HUES6 (cell line): ENCODE measurements around the gene TTBK2.
"Not testable (repeated sequence)": the region's sequence is repeated elsewhere in the genome, so short reads cannot be mapped to it uniquely, and the experiment has no call there.

Experiments used
- H3K27ac ChIP-seq: 2 replicates; pipeline ENCODE4 v1.7.0; 2013; ENCODE audit warnings: low read depth, mild to moderate bottlenecking, low read length, inconsistent platforms
- H3K27me3 ChIP-seq: 2 replicates; pipeline ENCODE4 v1.6.1; 2013; ENCODE audit warnings: low read length; ENCODE audit not compliant: control insufficient read depth, insufficient read depth
- H3K36me3 ChIP-seq: 2 replicates; pipeline ENCODE4 v1.6.1; 2013; ENCODE audit warnings: low read length; ENCODE audit not compliant: control insufficient read depth, insufficient read depth
- H3K4me1 ChIP-seq: 2 replicates; pipeline ENCODE4 v1.6.1; 2013; ENCODE audit warnings: low read length; ENCODE audit not compliant: control insufficient read depth, insufficient read depth
- H3K4me3 ChIP-seq: 2 replicates; pipeline ENCODE4 v1.5.1; 2013; ENCODE audit warnings: low read depth, low read length
- H3K9ac ChIP-seq: one replicate; pipeline ENCODE4 v1.6.1; 2013; ENCODE audit warnings: mild to moderate bottlenecking, low read length
- H3K9me3 ChIP-seq: 2 replicates; pipeline ENCODE4 v1.6.1; 2013; ENCODE audit warnings: low read depth, low read length; ENCODE audit not compliant: control insufficient read depth, insufficient read depth

TTBK2 gene

GRCh38 chr15:42903388-42904324 is 16.9 kb downstream of the TTBK2 start:
- H3K9ac ChIP-seq = no peak overlapping the region
- H3K27me3 ChIP-seq = no peaks in the 10 kb centered on the region
- no peak overlapping the region for H3K27ac ChIP-seq
- H3K36me3 ChIP-seq = no peaks in the 10 kb centered on the region
- no peaks in the 10 kb centered on the region for H3K4me1 ChIP-seq
- no peak overlapping the region for H3K4me3 ChIP-seq
- no peaks in the 10 kb centered on the region for H3K9me3 ChIP-seq

- H3K4me1 ChIP-seq = peaks cover 26% of the 10 kb centered on the region
- not testable (repeated sequence) for H3K4me3 ChIP-seq, H3K36me3 ChIP-seq, H3K9ac ChIP-seq, H3K27me3 ChIP-seq, H3K9me3 ChIP-seq, H3K27ac ChIP-seq
Measured at GRCh38 chr15:42893911-42894310, 26.7 kb downstream of the TTBK2 start.

- no peak overlapping the region for H3K4me3 ChIP-seq
- peaks cover 26% of the 10 kb centered on the region for H3K4me1 ChIP-seq
- no peaks in the 10 kb centered on the region for H3K27me3 ChIP-seq
- H3K9me3 ChIP-seq = peaks cover 25% of the 10 kb centered on the region
- H3K27ac ChIP-seq = peak overlapping the region; percentile 89
- no peaks in the 10 kb centered on the region; the same call in 1 of the 2 replicates for H3K36me3 ChIP-seq
- H3K9ac ChIP-seq = no peak overlapping the region
Measured at GRCh38 chr15:42891569-42891968, 29.0 kb downstream of the TTBK2 start.

GRCh38 chr15:42890161-42890913 is 30.2 kb downstream of the TTBK2 start:
- Histone ChIP-seq H3K36me3 (no peaks in the 10 kb centered on the region; the same call in 1 of the 2 replicates), H3K9me3 (peaks cover 36% of the 10 kb centered on the region), H3K4me1 (peaks cover 26% of the 10 kb centered on the region), H3K27ac (peak overlapping the region; percentile 89), H3K9ac (peak overlapping the region; percentile 71), H3K27me3 (no peaks in the 10 kb centered on the region), H3K4me3 (peak overlapping the region; percentile 47)

GRCh38 chr15:42887384-42887783 is 33.2 kb downstream of the TTBK2 start:
- Histone ChIP-seq H3K4me1 (peaks cover 26% of the 10 kb centered on the region), H3K9me3 (peaks cover 36% of the 10 kb centered on the region)
- H3K9ac ChIP-seq, H3K36me3 ChIP-seq, H3K27me3 ChIP-seq, H3K4me3 ChIP-seq, H3K27ac ChIP-seq: not testable (repeated sequence)

GRCh38 chr15:42880121-42880520 is 40.5 kb downstream of the TTBK2 start:
- Histone ChIP-seq H3K36me3 (no peaks in the 10 kb centered on the region), H3K9ac (no peak overlapping the region), H3K4me1 (no peaks in the 10 kb centered on the region), H3K27me3 (no peaks in the 10 kb centered on the region), H3K27ac (no peak overlapping the region), H3K9me3 (peaks cover 7% of the 10 kb centered on the region; the same call in 1 of the 2 replicates), H3K4me3 (no peak overlapping the region)

GRCh38 chr15:42879443-42879842 is 41.1 kb downstream of the TTBK2 start:
- Histone ChIP-seq H3K9me3 (peaks cover 1% of the 10 kb centered on the region; the same call in 1 of the 2 replicates), H3K27me3 (no peaks in the 10 kb centered on the region), H3K27ac (no peak overlapping the region), H3K9ac (no peak overlapping the region), H3K36me3 (no peaks in the 10 kb centered on the region), H3K4me1 (no peaks in the 10 kb centered on the region), H3K4me3 (no peak overlapping the region)

- Histone ChIP-seq H3K9me3 (no peaks in the 10 kb centered on the region), H3K9ac (no peak overlapping the region), H3K27ac (no peak overlapping the region), H3K36me3 (no peaks in the 10 kb centered on the region), H3K4me3 (no peak overlapping the region), H3K4me1 (no peaks in the 10 kb centered on the region), H3K27me3 (no peaks in the 10 kb centered on the region)
Measured at GRCh38 chr15:42876224-42876623, 44.4 kb downstream of the TTBK2 start.

GRCh38 chr15:42868683-42869082 is 51.9 kb downstream of the TTBK2 start:
- Histone ChIP-seq H3K27ac (no peak overlapping the region), H3K27me3 (no peaks in the 10 kb centered on the region), H3K36me3 (no peaks in the 10 kb centered on the region), H3K4me3 (no peak overlapping the region), H3K9ac (no peak overlapping the region), H3K4me1 (no peaks in the 10 kb centered on the region), H3K9me3 (no peaks in the 10 kb centered on the region)

GRCh38 chr15:42863572-42864239 is 56.9 kb downstream of the TTBK2 start:
- no peak overlapping the region for H3K27ac ChIP-seq
- H3K9me3 ChIP-seq = no peaks in the 10 kb centered on the region
- H3K4me1 ChIP-seq = no peaks in the 10 kb centered on the region
- no peak overlapping the region for H3K4me3 ChIP-seq
- H3K27me3 ChIP-seq = no peaks in the 10 kb centered on the region
- no peaks in the 10 kb centered on the region for H3K36me3 ChIP-seq
- no peak overlapping the region for H3K9ac ChIP-seq
